KOPT-K1 (cell line): ENCODE data around the gene PPP4R1.

Source experiments
- H3K27ac ChIP-seq: fragments of 200-600 bp; sonication (generic); 2 replicates; pipeline ENCODE4 v1.5.1; 2016; ENCODE audit warnings: antibody characterized with exemption, mild to moderate bottlenecking, low read depth, low read length; ENCODE audit not compliant: poor library complexity, severe bottlenecking
- H3K36me3 ChIP-seq: fragments of 200-600 bp; sonication (generic); 2 replicates; pipeline ENCODE4 v1.5.1; 2017; ENCODE audit warnings: antibody characterized with exemption, mild to moderate bottlenecking, low read length, moderate library complexity; ENCODE audit not compliant: insufficient read depth
- H3K9me3 ChIP-seq: fragments of 200-600 bp; sonication (generic); 2 replicates; pipeline ENCODE4 v1.5.1; 2017; ENCODE audit warnings: antibody characterized with exemption, low read length, mild to moderate bottlenecking; ENCODE audit not compliant: insufficient read depth, poor library complexity, severe bottlenecking

The PPP4R1 gene

GRCh38 chr18:9557250-9557943 is 57.0 kb downstream of the PPP4R1 start:
- Histone ChIP-seq H3K27ac (no peak overlapping the region), H3K36me3 (peaks cover 100% of the 10 kb centered on the region)

GRCh38 chr18:9552616-9553015 is 61.7 kb downstream of the PPP4R1 start:
- H3K27ac ChIP-seq = no peak overlapping the region
- H3K9me3 ChIP-seq = peaks cover 4% of the 10 kb centered on the region
- peaks cover 100% of the 10 kb centered on the region for H3K36me3 ChIP-seq

More at GRCh38 chr18:9557250-9557943, 57.0 kb downstream of the PPP4R1 start:
- H3K9me3 ChIP-seq = peaks cover 4% of the 10 kb centered on the region

- Histone ChIP-seq H3K9me3 (peaks cover 4% of the 10 kb centered on the region), H3K27ac (no peak overlapping the region), H3K36me3 (peaks cover 100% of the 10 kb centered on the region)
Measured at GRCh38 chr18:9552191-9552590, 62.2 kb downstream of the PPP4R1 start.

GRCh38 chr18:9550429-9550828 is 63.9 kb downstream of the PPP4R1 start:
- H3K9me3 ChIP-seq = peaks cover 4% of the 10 kb centered on the region
- peaks cover 99% of the 10 kb centered on the region for H3K36me3 ChIP-seq
- no peak overlapping the region for H3K27ac ChIP-seq

- Histone ChIP-seq H3K36me3 (peaks cover 99% of the 10 kb centered on the region), H3K9me3 (peaks cover 4% of the 10 kb centered on the region), H3K27ac (no peak overlapping the region)
Measured at GRCh38 chr18:9549405-9549804, 65.0 kb downstream of the PPP4R1 start.

GRCh38 chr18:9547782-9548181 is 66.6 kb downstream of the PPP4R1 start:
- Histone ChIP-seq H3K36me3 (peaks cover 86% of the 10 kb centered on the region), H3K9me3 (peaks cover 3% of the 10 kb centered on the region), H3K27ac (no peak overlapping the region)

DNA sequence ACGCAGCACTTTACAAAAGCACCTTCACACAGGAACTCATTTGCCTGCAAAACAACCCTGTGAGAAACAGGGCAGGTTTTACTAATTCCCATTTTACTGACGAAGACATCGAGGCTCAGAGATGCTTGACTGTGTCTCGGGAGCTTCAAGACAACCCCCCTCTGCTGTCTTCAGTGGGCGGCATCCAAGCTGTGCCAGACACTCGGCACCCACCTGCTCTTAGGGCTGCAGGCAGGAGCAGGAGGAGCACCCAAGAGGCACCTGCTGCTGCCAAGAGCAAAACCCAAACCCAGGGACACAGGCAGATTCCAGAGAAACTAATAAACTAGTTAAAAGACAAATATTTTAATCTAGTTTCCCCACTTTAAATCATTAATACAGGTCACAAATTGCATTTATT is 67.9 kb downstream of the PPP4R1 start:
- H3K27ac ChIP-seq = no peak overlapping the region
- peaks cover 73% of the 10 kb centered on the region for H3K36me3 ChIP-seq
- no peaks in the 10 kb centered on the region for H3K9me3 ChIP-seq

DNA sequence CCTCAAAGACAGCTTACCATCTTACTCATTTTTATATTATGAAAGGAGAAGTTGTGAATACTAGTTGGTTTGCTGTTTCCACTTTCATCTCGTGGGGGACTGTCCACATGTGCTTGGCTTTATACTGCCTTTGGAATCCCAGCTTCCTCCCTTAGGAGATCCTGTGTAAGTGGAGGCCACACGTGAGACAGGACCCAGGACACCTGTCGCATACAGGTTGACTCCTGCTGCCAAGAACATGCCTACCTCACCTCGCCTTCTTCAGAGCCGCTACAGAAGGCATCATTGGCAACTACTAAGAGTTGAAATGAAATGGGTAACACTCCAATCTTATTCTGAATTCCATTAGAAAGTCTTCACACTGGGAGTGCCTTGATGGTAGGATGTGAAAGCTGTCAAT is 69.3 kb downstream of the PPP4R1 start:
- Histone ChIP-seq H3K9me3 (no peaks in the 10 kb centered on the region), H3K27ac (no peak overlapping the region), H3K36me3 (peaks cover 62% of the 10 kb centered on the region)

DNA sequence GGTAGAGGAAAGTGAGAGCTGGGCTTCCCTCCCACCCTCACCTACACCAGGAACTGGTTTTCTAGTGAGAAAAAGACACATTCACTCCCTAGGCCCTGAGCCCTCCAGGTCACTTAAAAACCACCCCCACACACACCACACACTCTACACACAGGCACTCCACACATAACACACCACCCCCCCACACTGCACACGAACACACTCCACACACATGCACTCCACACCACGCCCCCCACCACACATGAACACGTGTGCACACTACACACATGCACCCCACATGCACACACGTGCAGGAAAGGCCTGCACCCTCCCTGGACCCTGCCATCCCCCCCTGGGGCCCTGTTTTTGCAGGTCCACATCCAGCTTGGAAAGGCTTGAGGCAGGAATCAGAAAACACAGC is 71.4 kb downstream of the PPP4R1 start:
- Histone ChIP-seq H3K36me3 (peaks cover 62% of the 10 kb centered on the region), H3K27ac (no peak overlapping the region), H3K9me3 (no peaks in the 10 kb centered on the region)

DNA sequence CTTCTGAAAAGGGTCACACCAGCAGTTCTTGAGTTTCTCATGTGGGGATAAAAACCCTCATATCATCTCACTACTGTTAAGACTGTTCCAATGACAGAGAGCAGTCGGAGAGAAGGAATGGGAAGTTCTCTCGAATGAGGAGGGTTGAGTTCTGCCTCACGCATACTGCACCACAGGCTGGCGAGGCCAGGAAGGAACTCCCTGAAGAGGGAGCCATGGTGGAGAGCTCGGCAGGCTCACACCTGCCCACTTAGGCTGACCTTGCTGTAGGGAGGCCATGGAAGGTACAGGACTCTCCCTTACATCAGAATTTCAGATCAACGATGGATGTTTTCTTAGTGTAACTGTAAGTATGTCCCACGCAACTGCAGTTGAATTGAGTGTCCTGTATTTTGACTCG is 74.4 kb downstream of the PPP4R1 start:
- Histone ChIP-seq H3K36me3 (peaks cover 59% of the 10 kb centered on the region), H3K9me3 (no peaks in the 10 kb centered on the region), H3K27ac (no peak overlapping the region)

DNA sequence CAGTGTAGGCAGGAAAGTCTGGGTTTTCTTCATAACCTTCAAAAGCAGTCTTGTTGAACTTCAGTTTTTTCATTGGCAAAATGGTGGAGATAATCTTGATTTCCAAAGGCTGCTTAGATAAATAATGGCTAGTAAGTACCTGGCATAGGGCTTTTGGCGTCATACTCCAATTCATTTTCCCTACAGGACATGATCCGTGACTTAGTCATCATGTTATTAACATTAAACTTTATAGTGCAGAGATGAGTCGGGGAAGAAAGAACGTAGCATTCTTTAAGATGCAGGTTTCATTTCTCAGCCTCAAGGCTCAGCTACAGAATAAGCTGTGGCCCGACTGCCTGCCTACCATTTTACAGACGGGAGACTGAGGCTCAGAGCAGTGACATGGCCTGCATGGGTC is 75.1 kb downstream of the PPP4R1 start:
- H3K9me3 ChIP-seq = no peaks in the 10 kb centered on the region
- H3K36me3 ChIP-seq = peaks cover 59% of the 10 kb centered on the region
- H3K27ac ChIP-seq = no peak overlapping the region

GRCh38 chr18:9537677-9538076 is 76.7 kb downstream of the PPP4R1 start:
- H3K36me3 ChIP-seq = peaks cover 73% of the 10 kb centered on the region
- H3K27ac ChIP-seq = no peak overlapping the region
- H3K9me3 ChIP-seq = no peaks in the 10 kb centered on the region

GRCh38 chr18:9536354-9537152 is 77.8 kb downstream of the PPP4R1 start:
- Histone ChIP-seq H3K9me3 (no peaks in the 10 kb centered on the region), H3K27ac (no peak overlapping the region), H3K36me3 (peaks cover 84% of the 10 kb centered on the region)

DNA sequence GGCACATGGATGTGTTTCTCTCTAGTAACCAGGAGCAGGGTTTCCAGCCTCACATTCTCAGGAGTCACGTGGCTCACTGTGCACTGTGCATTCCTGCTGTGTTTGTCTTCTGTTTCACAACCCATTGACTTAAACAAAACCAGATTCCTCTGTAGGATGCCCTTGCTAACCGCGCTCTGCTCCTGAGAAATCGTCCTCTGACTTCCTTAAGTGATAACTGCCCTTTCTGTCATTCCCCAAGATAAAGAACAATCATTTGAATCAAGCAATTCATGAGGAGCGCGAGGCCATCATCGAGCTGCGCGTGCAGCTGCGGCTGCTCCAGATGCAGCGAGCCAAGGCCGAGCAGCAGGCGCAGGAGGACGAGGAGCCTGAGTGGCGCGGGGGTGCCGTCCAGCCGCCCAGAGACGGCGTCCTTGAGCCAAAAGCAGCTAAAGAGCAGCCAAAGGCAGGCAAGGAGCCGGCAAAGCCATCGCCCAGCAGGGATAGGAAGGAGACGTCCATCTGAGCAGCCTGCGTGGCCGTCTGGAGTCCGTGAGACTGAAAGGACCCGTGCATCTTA is 78.8 kb downstream of the PPP4R1 start:
- peaks cover 95% of the 10 kb centered on the region for H3K36me3 ChIP-seq
- no peak overlapping the region for H3K27ac ChIP-seq
- no peaks in the 10 kb centered on the region for H3K9me3 ChIP-seq

DNA sequence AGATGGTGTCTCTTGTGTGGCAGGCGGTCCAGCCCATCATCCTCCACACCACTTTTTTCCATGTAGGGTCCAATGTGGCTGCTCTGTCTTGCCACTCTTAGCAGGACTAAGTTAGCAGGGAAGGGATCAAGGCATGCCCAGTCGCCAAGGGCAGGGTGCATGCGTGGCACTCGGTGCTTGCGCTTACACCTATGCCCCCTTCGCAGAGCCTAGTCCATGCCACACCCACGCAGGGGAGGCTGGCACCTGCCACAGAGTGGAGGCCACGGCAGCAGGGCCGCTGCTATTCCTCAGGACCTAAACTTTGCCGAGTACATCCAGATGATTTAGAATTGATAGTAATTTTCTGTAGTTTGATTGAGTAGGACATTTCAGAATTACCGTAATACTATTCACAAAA is 79.5 kb downstream of the PPP4R1 start:
- Histone ChIP-seq H3K27ac (no peak overlapping the region), H3K9me3 (no peaks in the 10 kb centered on the region), H3K36me3 (peaks cover 96% of the 10 kb centered on the region)
